AG10803 (cell line): ENCODE data around the gene EBF3.

Experiments
- DNase-seq: peaks from one replicate; pipeline ENCODE4 v3.0.0; 2010; ENCODE audit warnings: low read depth
- H3K4me3 ChIP-seq: 2 replicates; pipeline ENCODE4 v1.5.1; 2011; ENCODE audit warnings: mild to moderate bottlenecking, low read length, control low read depth
- CTCF ChIP-seq: conservative IDR thresholded peaks from 2 replicates; pipeline ENCODE4 v1.5.1; 2011; ENCODE audit warnings: mild to moderate bottlenecking, low read length, control low read depth, inconsistent platforms

EBF3 gene

GRCh38 chr10:129934196-129934925 lies 29.7 kb downstream of the EBF3 start:
- no peak for DNase-seq
- TF ChIP-seq CTCF, result no peak
- H3K4me3 ChIP-seq, result no peak overlapping the region

- DNase-seq, result no peak
- H3K4me3 ChIP-seq, result no peak overlapping the region
- TF ChIP-seq CTCF, result no peak
Measured at GRCh38 chr10:129933456-129934092, 30.5 kb downstream of the EBF3 start.

- TF ChIP-seq CTCF, result no peak
- H3K4me3 ChIP-seq, result no peak overlapping the region
Measured at GRCh38 chr10:129932751-129933433, 31.2 kb downstream of the EBF3 start.

GRCh38 chr10:129932182-129932581 lies 31.9 kb downstream of the EBF3 start:
- no peak for DNase-seq
- TF ChIP-seq CTCF, result no peak
- H3K4me3 ChIP-seq, result no peak overlapping the region

More at GRCh38 chr10:129932751-129933433, 31.2 kb downstream of the EBF3 start:
- DNase-seq, result no peak

- DNase-seq, result no peak
- H3K4me3 ChIP-seq, result no peak overlapping the region
Measured at GRCh38 chr10:129929343-129930292, 34.5 kb downstream of the EBF3 start.

More at GRCh38 chr10:129929343-129930292, 34.5 kb downstream of the EBF3 start:
- no peak for TF ChIP-seq CTCF
